ENCODE measurements around the gene ATL3. TPM values are rescaled to one million over a fixed set of nuclear protein-coding genes. Genes with fewer than 3 reads are reported as not detected.

Gene ATL3
- total and polyA plus RNA-seq, 4 experiments from 2014 or later = 22.2 to 43.3 (median 34.9) TPM

- POLR2A ChIA-PET (ENCODE audit: partially characterized antibody) = interaction anchor here (4.2 kb wide), 1 partner anchor 13 kb away, joined by 44 read pairs; the partner anchor contains the start of gene RTN3
Observed at GRCh38 chr11:63667995-63668795, 3.0 kb downstream of the ATL3 start.

GRCh38 chr11:63666874-63667273 lies 4.3 kb downstream of the ATL3 start:
- H3K36me3 Mint-ChIP-seq = peaks cover 4 to 11% of the 10 kb centered on the region in 2 donors
- no peak overlapping the region for H3K27ac Mint-ChIP-seq
- no peak overlapping the region for H3K4me3 Mint-ChIP-seq
- CTCF ChIA-PET (ENCODE audit: partially characterized antibody) = interaction anchor here (1.4 kb wide), 1 partner anchor 188 kb away, joined by 4 read pairs; no protein-coding TSS in a partner anchor
- Histone ChIP-seq H3K4me3 (ENCODE audit: low read length in 2 of 2) (no peak overlapping the region), H3K36me3 (ENCODE audit: insufficient read depth, low read length) (no peaks in the 10 kb centered on the region), H3K27me3 (ENCODE audit: insufficient read depth, low read length) (no peaks in the 10 kb centered on the region), H3K27ac (ENCODE audit: low read depth, low read length) (no peak overlapping the region), H3K4me1 (ENCODE audit: insufficient read depth, low read length) (peaks cover 44% of the 10 kb centered on the region), H3K9me3 (ENCODE audit: control insufficient read depth in 1 of 2, low read length in 2 of 2) (no peaks in the 10 kb centered on the region)
- H3K4me1 Mint-ChIP-seq = peaks cover 29 to 66% (median 46%) of the 10 kb centered on the region in 4 donors
- POLR2A ChIA-PET (ENCODE audit: partially characterized antibody) = no interaction called here
- no peaks in the 10 kb centered on the region for H3K9me3 Mint-ChIP-seq
- no peak for DNase-seq
- intact Hi-C loops (cut with micrococcal nuclease) = no loop called here
- no peaks in the 10 kb centered on the region for H3K27me3 Mint-ChIP-seq

More at GRCh38 chr11:63667995-63668795, 3.0 kb downstream of the ATL3 start:
- intact Hi-C loops (cut with micrococcal nuclease) = no loop called here
- Histone ChIP-seq H3K36me3 (ENCODE audit: insufficient read depth, low read length) (no peaks in the 10 kb centered on the region), H3K4me1 (ENCODE audit: insufficient read depth, low read length) (peaks cover 43% of the 10 kb centered on the region), H3K9me3 (ENCODE audit: control insufficient read depth in 1 of 2, low read length in 2 of 2) (no peaks in the 10 kb centered on the region), H3K4me3 (ENCODE audit: low read length in 2 of 2) (no peak overlapping the region), H3K27me3 (ENCODE audit: insufficient read depth, low read length) (no peaks in the 10 kb centered on the region), H3K27ac (ENCODE audit: low read depth, low read length) (no peak overlapping the region)
- H3K27ac Mint-ChIP-seq = peak overlapping the region in 4 of 7 donors; percentile 5 to 53 (median 25)
- H3K36me3 Mint-ChIP-seq = peaks cover 4 to 11% of the 10 kb centered on the region in 2 donors
- no peak for DNase-seq
- no peaks in the 10 kb centered on the region for H3K27me3 Mint-ChIP-seq
- H3K4me3 Mint-ChIP-seq = peak overlapping the region in 5 of 8 donors; percentile 4 to 61 (median 43)
- H3K4me1 Mint-ChIP-seq = peaks cover 30 to 60% (median 42%) of the 10 kb centered on the region in 4 donors
- CTCF ChIA-PET (ENCODE audit: partially characterized antibody) = interaction anchor here (0.7 to 4.8 kb wide), 2 partner anchors 13 to 71 kb away, joined by 3 to 52 read pairs; partner anchors contain the start of gene RTN3
- H3K9me3 Mint-ChIP-seq = no peaks in the 10 kb centered on the region

GRCh38 chr11:63663809-63664208 lies 7.4 kb downstream of the ATL3 start:
- no peaks in the 10 kb centered on the region for H3K9me3 Mint-ChIP-seq
- peak overlapping the region in 1 of 7 donors; percentile 66 for H3K27ac Mint-ChIP-seq
- Histone ChIP-seq H3K4me1 (ENCODE audit: insufficient read depth, low read length) (peaks cover 23% of the 10 kb centered on the region), H3K36me3 (ENCODE audit: insufficient read depth, low read length) (peaks cover 2% of the 10 kb centered on the region), H3K9me3 (ENCODE audit: control insufficient read depth in 1 of 2, low read length in 2 of 2) (no peaks in the 10 kb centered on the region), H3K27me3 (ENCODE audit: insufficient read depth, low read length) (no peaks in the 10 kb centered on the region), H3K27ac (ENCODE audit: low read depth, low read length) (no peak overlapping the region), H3K4me3 (ENCODE audit: low read length in 2 of 2) (no peak overlapping the region)
- H3K4me1 Mint-ChIP-seq = peaks cover 24 to 62% (median 48%) of the 10 kb centered on the region in 4 donors
- peaks cover 4 to 12% of the 10 kb centered on the region in 2 donors for H3K36me3 Mint-ChIP-seq
- intact Hi-C loops (cut with micrococcal nuclease) = no loop called here
- DNase-seq = no peak
- CTCF ChIA-PET (ENCODE audit: partially characterized antibody) = no interaction called here
- POLR2A ChIA-PET (ENCODE audit: partially characterized antibody) = no interaction called here
- no peak overlapping the region for H3K4me3 Mint-ChIP-seq
- no peaks in the 10 kb centered on the region for H3K27me3 Mint-ChIP-seq

GRCh38 chr11:63660972-63661371 lies 10.2 kb downstream of the ATL3 start:
- CTCF ChIA-PET (ENCODE audit: partially characterized antibody) = interaction anchor here (1.0 to 1.6 kb wide), 5 partner anchors 8 to 182 kb away, joined by 3 to 7 read pairs (median 4); partner anchors contain the start of gene ATL3
- H3K36me3 ChIP-seq (ENCODE audit: insufficient read depth, low read length) = peaks cover 9% of the 10 kb centered on the region
- H3K36me3 Mint-ChIP-seq = peaks cover 7 to 16% of the 10 kb centered on the region in 2 donors
- peak overlapping the region in 1 of 7 donors; percentile 35 for H3K27ac Mint-ChIP-seq
- H3K4me1 ChIP-seq (ENCODE audit: insufficient read depth, low read length) = peaks cover 3% of the 10 kb centered on the region
- H3K9me3 ChIP-seq (ENCODE audit: control insufficient read depth in 1 of 2, low read length in 2 of 2) = no peaks in the 10 kb centered on the region
- H3K4me3 ChIP-seq (ENCODE audit: low read length in 2 of 2) = no peak overlapping the region
- intact Hi-C loops (cut with micrococcal nuclease) = no loop called here
- H3K27me3 Mint-ChIP-seq = no peaks in the 10 kb centered on the region
- no peak for DNase-seq
- no peak overlapping the region for H3K4me3 Mint-ChIP-seq
- no peaks in the 10 kb centered on the region for H3K27me3 ChIP-seq (ENCODE audit: insufficient read depth, low read length)
- peaks cover 16 to 45% (median 32%) of the 10 kb centered on the region in 4 donors for H3K4me1 Mint-ChIP-seq
- H3K27ac ChIP-seq (ENCODE audit: low read depth, low read length) = no peak overlapping the region
- POLR2A ChIA-PET (ENCODE audit: partially characterized antibody) = interaction anchor here (0.7 to 0.8 kb wide), 2 partner anchors 20 to 77 kb away, joined by 3 read pairs; partner anchors contain the start of gene RTN3
- no peaks in the 10 kb centered on the region for H3K9me3 Mint-ChIP-seq

- ChIA-PET CTCF (ENCODE audit: partially characterized antibody) (interaction anchor here (1.4 kb wide), 2 partner anchors 11 to 86 kb away, joined by 3 to 5 read pairs; no protein-coding TSS in a partner anchor), POLR2A (ENCODE audit: partially characterized antibody) (no interaction called here)
- H3K4me1 Mint-ChIP-seq = peaks cover 9 to 17% (median 14%) of the 10 kb centered on the region in 4 donors
- Histone ChIP-seq H3K4me1 (ENCODE audit: insufficient read depth, low read length) (peaks cover 17% of the 10 kb centered on the region), H3K36me3 (ENCODE audit: insufficient read depth, low read length) (peaks cover 26% of the 10 kb centered on the region), H3K27me3 (ENCODE audit: insufficient read depth, low read length) (no peaks in the 10 kb centered on the region), H3K27ac (ENCODE audit: low read depth, low read length) (no peak overlapping the region), H3K9me3 (ENCODE audit: control insufficient read depth in 1 of 2, low read length in 2 of 2) (no peaks in the 10 kb centered on the region), H3K4me3 (ENCODE audit: low read length in 2 of 2) (no peak overlapping the region)
- H3K27ac Mint-ChIP-seq = peak overlapping the region in 6 of 7 donors; percentile 3 to 78 (median 45)
- H3K9me3 Mint-ChIP-seq = no peaks in the 10 kb centered on the region
- peak in 1 of 5 donors; percentile 6 for DNase-seq
- no peaks in the 10 kb centered on the region for H3K27me3 Mint-ChIP-seq
- intact Hi-C loops (cut with micrococcal nuclease) = no loop called here
- H3K36me3 Mint-ChIP-seq = peaks cover 35 to 49% of the 10 kb centered on the region in 2 donors
- H3K4me3 Mint-ChIP-seq = peak overlapping the region in 1 of 8 donors; percentile 36
Observed at GRCh38 chr11:63652671-63653070, 18.5 kb downstream of the ATL3 start.

- Histone ChIP-seq H3K27me3 (ENCODE audit: insufficient read depth, low read length) (no peaks in the 10 kb centered on the region), H3K4me1 (ENCODE audit: insufficient read depth, low read length) (no peaks in the 10 kb centered on the region), H3K27ac (ENCODE audit: low read depth, low read length) (no peak overlapping the region), H3K9me3 (ENCODE audit: control insufficient read depth in 1 of 2, low read length in 2 of 2) (no peaks in the 10 kb centered on the region), H3K4me3 (ENCODE audit: low read length in 2 of 2) (no peak overlapping the region), H3K36me3 (ENCODE audit: insufficient read depth, low read length) (peaks cover 25% of the 10 kb centered on the region)
- intact Hi-C loops (cut with micrococcal nuclease) = no loop called here
- CTCF ChIA-PET (ENCODE audit: partially characterized antibody) = interaction anchor here (0.8 to 2.4 kb wide), 3 partner anchors 95 to 177 kb away, joined by 3 to 16 read pairs (median 10); no protein-coding TSS in a partner anchor
- no peak for DNase-seq
- peaks cover 4 to 15% (median 8%) of the 10 kb centered on the region in 4 donors for H3K4me1 Mint-ChIP-seq
- no peak overlapping the region for H3K27ac Mint-ChIP-seq
- H3K9me3 Mint-ChIP-seq = no peaks in the 10 kb centered on the region
- H3K36me3 Mint-ChIP-seq = peaks cover 49 to 52% of the 10 kb centered on the region in 2 donors
- POLR2A ChIA-PET (ENCODE audit: partially characterized antibody) = no interaction called here
- H3K4me3 Mint-ChIP-seq = no peak overlapping the region
- H3K27me3 Mint-ChIP-seq = no peaks in the 10 kb centered on the region
Observed at GRCh38 chr11:63643205-63643604, 28.0 kb downstream of the ATL3 start.

- Histone ChIP-seq H3K9me3 (ENCODE audit: control insufficient read depth in 1 of 2, low read length in 2 of 2) (no peaks in the 10 kb centered on the region), H3K4me1 (ENCODE audit: insufficient read depth, low read length) (no peaks in the 10 kb centered on the region), H3K36me3 (ENCODE audit: insufficient read depth, low read length) (peaks cover 23% of the 10 kb centered on the region), H3K4me3 (ENCODE audit: low read length in 2 of 2) (no peak overlapping the region), H3K27me3 (ENCODE audit: insufficient read depth, low read length) (no peaks in the 10 kb centered on the region), H3K27ac (ENCODE audit: low read depth, low read length) (no peak overlapping the region)
- Mint-ChIP-seq H3K4me1 (peaks cover 7 to 19% (median 12%) of the 10 kb centered on the region in 4 donors), H3K36me3 (peaks cover 40 to 49% of the 10 kb centered on the region in 2 donors), H3K27ac (peak overlapping the region in 3 of 7 donors; percentile 36 to 57 (median 55)), H3K27me3 (no peaks in the 10 kb centered on the region), H3K4me3 (no peak overlapping the region), H3K9me3 (no peaks in the 10 kb centered on the region)
- POLR2A ChIA-PET (ENCODE audit: partially characterized antibody) = no interaction called here
- CTCF ChIA-PET (ENCODE audit: partially characterized antibody) = interaction anchor here (2.0 to 8.6 kb wide), 3 partner anchors 10 to 163 kb away, joined by 5 to 109 read pairs (median 16); no protein-coding TSS in a partner anchor
- intact Hi-C loops (cut with micrococcal nuclease) = no loop called here
- no peak for DNase-seq
Observed at GRCh38 chr11:63641727-63642126, 29.4 kb downstream of the ATL3 start.
